ENCODE measurements around the gene CCDC57.

The CCDC57 gene

DNA sequence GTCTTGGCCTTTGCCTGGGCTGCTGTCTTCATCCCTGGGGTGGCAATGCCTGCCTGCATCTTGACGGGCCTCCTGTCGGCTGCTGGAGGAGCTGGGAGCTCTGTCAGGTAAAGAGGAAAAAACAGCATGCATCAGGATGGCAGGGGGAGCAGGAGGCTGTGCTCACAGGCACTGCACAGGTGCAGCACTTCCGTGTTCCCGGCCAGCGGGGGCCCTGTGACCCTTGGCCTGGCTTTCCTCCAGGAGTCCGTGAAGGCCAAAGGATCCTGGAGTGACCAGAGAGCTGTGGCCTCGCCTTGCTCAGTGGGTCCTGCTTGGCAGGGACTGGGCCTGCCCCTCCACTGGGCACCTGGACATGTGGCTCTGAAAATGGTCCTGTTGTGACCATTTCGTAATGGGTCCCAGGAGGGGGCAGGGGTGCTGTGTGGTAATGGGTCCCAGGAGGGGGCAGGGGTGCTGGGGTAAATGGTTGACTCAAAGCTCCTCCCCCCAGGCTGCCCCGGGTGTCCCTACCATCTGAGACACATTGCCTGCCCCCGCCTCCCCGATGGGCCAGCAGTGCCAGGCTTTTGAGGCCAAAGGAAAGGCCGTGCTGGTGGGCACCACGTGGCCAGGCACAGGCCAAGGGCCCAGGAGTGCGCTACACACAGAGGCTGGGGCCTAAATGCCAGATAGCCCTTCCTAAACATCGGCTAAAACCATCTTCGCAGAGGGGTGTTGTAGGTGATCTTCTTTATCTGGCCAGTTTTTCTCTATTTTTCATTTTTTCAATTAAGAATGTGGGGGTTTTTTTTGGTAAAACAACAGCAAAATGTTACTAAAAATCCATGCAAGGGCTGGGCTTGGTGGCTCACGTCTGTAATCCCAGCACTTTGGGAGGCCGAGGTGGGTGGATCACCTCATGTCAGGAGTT lies 110.6 kb downstream of the CCDC57 start:
- FAIRE-seq: no peak

DNA sequence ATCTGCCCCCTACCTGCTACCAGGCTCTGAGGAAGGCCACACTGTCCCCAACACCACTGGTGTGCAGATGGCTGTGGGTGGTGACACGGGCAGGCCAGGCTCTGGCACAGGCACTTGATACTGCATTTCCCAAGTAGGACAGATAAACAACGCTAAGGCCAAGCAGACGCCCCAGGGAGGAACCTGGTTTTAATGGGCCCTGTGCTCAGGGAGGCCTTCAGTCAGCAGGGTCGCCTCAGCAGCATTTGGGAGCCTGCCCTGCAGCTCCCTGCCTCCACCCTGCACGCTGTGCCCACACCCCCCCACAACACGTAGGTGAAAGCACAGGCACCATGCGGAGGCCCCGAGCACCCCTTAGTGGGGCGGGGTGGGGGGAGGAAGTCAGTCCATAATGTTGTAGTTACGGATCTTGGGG lies 111.3 kb downstream of the CCDC57 start:
- FAIRE-seq: no peak

DNA sequence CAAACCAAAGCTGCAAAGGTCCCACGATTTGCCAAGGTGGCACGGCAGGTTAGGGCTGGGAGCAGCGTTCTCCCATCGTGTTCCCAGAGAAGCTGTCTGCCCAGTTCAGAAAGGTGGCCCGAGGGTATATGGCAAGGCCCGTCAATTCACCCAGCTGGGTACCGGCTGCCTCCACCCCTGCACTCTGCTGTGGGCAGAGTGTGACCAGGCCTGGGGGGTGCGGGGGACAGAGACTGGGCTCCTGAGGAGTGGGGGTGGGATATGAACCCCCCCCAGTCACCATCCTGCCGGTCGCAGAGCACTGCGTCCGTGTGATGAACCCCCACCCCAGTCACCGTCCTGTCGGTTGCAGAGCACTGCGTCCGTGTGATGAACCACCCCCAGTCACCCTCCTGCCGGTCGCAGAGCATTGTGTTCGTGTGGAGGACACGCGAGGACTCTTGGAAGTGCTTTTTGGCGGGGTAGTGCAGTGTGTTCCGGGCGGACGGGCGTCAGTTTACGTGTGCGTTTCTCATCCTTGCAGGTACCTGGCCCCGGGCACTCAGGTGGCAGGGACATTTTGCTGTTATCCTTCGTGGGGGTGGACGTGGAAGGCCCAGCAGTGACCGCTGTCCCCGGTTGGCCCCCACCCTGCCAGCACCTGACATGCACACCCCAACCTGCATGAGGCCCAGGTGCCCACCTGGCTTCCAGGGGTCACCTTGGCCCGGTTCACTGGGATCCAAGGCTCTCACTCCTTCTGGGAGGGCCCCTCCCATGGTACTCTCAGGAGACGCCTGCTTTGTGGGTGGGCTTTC lies 111.9 kb downstream of the CCDC57 start:
- FAIRE-seq: no peak

DNA sequence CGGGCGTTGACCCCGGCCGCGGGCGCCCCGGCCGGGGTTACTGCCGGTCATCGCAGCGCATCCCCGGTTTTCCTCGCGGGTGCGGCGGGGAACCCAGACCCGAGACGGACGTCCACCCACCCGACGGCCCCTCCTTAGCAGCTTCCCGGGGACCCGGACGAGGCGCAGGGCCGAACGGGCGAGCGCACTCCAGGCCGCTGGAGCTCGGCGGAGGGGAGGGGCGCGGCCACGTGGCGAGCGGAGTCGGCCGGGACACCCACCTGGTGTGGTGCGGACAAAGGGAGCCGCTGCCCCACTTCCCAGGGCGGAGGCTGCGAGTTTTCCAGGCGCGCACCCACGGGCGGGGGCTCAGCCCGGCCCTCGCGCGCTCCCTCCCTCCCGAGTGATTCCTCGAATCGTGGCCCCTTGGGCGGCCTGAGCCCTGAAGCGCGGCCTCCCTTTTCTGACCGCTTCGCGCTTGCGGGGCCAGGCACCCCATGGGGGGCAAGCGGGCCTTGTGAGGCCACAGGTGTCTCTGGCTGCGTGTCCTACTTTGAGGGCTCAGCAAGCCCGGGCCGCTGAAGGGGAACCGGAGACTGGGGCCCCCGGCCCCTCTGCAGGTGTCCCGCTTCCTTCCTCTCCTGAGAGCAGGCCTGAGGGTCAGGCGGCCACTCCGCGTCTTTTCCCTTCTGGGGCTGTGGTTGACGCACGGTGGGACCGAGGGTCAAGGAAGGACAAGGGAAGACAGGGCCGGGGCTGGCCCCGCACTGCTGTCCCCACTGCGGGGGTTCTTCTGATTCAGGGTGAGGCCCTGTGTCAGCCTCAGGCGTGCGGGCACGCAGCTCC lies 113.5 kb downstream of the CCDC57 start:
- no peak for FAIRE-seq

DNA sequence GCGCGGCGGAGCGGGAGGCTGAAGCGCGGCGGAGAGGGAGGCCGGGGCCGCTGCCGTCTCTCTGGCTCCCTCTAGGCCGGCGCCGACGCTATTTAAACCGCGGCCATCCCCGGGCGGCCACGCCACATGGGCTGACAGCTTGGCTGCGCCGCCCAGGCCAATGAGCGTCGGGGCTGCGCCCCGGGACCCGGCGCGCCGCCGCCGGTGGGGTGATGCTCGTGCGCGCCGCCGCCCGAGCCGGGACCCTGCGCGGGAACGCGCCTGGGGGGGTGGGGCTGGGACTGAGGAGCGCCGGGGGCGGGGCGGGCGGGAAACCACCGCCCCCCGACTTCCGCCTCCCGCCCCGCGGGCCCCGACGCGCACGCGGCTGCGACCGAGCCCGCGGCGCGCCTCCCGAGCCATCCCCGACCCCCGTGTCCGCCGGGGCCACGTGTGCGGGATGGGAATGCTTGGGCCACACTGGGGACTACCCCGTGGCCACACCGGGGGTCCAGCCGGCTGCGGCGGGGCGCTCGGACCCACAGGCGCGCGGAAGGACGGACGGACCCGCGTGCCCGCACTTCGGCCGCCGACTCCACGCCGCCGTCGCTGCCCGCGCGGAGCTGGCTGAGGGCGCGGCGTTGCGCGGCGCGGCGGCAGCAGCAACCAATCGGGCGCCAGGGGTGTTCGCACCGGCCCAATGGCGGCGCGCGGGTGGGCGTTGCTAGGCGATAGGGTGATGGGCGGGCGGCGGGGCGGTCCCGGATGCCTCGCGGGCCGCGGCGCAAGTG lies 114.3 kb downstream of the CCDC57 start, which contains the start of gene FASN:
FASN (minus strand) TSS at position 68 of the 770 bp plus-strand sequence. CDS start 1,791 bp downstream, outside the sequence.
- FAIRE-seq: no peak

DNA sequence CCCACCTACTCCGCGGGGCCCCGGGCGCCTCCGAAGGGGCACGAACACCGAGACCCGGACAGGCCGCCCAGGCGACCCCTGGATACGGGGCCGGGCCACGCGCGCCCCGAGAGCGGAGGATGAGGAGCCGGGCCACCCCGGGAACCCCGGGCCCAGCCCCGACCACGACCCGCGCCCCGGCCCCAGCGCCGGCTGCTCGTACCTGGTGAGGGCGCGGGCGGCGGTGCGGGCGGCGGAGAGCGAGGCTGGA lies 114.8 kb downstream of the CCDC57 start:
- FAIRE-seq: no peak

DNA sequence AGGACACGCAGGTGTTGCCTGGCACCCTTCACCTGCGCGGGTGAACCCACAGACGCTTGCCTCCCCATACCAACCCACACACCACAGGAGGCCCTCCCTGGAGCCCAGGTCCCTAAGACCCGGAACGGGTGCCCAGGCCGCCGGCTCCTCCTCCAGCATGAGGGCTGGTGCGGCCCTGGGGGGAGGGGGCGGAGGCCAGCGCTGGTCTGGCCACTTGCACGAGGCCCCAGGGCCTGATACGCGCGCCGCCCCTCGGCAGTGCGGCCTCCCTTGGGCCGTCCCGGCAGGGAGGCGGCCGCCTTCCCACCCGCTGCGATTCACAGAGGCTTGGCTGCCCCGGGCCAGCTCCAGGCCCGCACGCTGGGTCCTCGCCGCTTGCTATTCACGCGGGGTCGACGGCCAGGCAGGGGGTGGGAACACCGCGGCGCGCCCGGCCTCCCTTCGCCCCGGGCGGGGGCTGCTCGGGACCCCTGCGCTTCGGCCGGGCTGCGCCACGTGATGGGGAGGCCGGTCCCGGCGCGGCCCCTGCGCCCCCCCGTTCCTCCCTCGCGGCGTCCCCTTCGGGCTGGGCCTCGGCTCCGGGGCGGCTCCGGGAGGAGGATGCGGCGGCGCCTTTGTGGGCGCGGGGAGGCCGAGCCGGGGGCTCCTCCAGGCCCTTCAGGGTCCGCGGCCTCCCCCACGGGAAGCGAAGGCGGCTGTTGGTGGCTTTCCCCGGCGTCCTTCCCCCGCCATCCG lies 115.3 kb downstream of the CCDC57 start:
- FAIRE-seq: no peak

DNA sequence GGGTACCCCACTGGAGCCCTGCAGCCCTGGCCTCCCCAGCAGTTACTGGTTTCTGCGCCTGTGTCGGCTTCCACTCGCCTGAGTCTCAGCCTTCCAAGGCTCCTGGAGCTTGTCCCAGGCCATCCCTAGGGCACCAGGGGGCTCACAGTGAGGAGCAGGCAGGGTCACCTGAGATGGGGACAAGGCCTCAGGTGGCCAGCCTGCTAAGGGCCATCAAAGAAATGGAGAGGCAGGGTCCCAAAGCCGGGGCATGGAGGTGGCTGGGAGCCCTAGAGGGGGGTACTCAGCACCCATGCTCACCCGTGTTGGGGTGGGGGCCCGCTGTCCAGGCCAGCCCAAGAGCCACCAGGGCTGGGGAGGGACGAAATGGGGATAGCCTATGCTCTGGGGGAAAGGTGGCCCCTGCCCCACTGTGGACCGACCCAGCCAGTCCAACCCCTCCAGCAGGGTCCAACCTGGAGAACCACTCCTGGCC lies 115.9 kb downstream of the CCDC57 start:
- no peak for FAIRE-seq

DNA sequence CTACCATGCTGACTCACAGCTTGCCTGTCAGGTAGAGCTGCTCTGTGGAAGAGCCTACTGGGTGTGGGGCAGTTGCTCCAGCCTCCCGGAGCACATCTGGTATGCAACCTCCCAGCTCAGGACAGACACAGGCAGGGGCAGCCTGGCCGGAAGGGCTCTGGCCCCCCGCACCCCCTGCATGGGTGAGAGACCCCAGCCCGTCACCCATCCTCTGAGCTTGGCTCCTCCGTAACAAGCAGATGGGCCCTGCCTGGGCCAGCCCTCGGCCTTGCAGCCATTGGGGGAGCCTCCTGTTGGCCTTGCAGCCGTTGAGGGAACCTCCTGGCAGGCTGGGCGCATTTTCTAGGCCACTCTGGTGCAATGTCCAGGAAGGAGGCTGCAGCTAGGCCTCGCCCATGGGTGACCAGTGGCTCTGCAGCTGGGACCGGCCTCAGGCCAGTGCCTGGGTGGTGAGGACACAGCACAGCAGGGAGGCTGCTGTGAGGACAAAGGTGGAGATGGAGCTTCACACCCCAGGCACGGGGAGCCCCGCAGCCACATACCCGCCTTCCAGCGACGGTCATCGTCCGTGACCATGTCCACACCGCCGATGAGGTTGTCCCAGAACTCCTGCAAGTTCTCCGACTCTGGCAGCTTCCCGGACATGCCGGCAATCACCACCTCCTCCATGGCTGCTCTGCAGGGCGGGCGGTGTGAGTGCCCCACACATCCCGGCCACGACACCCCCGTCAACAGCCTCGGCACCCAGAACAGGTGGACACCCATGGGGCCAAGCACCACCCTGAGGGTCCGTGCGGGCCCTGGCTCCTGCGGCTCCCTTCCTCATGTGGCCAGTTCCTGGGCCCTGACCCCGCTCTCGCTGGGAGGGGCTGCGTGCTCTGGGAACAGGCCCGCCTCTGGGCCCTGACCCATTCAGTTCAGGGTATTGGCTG lies 116.6 kb downstream of the CCDC57 start:
- FAIRE-seq: no peak

DNA sequence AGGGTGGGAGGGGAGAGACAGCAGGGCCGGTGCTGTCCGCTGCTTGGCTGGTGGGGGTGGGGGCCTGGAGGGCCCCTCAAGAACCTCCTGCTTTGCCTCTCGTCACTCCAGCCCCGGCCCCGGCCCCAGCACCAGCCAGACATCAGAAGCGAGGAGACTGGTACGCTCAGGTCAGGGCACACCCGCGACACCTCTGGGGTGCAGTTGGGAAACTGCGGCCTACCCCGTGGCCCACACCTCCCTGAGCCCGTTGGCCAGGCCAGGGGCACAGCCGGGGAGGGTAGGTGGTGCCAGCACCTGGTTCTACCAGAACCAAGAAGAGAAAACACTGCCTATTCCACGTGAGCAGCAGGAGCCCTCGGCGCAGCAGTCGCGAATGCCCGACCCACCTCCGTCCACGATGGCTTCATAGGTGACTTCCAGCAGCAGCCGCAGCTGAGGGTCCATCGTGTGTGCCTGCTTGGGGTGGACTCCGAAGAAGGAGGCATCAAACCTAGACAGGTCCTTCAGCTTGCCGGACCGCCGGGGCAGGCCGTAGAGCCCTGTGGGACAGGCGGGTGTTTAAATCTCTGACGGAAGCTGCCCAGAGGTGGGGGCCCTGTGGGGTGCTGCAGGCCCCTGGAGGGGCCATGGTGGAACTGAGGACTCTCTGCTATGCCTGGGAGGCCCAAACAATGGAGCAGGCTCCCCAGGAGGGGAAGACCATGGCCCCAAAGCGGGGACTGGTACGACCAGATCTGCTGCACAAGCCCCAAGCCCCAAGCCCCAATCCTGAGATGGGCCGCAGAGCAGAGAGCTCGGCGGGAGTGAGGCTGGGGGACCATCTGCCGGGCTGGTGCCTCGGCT lies 117.5 kb downstream of the CCDC57 start:
- FAIRE-seq: no peak

DNA sequence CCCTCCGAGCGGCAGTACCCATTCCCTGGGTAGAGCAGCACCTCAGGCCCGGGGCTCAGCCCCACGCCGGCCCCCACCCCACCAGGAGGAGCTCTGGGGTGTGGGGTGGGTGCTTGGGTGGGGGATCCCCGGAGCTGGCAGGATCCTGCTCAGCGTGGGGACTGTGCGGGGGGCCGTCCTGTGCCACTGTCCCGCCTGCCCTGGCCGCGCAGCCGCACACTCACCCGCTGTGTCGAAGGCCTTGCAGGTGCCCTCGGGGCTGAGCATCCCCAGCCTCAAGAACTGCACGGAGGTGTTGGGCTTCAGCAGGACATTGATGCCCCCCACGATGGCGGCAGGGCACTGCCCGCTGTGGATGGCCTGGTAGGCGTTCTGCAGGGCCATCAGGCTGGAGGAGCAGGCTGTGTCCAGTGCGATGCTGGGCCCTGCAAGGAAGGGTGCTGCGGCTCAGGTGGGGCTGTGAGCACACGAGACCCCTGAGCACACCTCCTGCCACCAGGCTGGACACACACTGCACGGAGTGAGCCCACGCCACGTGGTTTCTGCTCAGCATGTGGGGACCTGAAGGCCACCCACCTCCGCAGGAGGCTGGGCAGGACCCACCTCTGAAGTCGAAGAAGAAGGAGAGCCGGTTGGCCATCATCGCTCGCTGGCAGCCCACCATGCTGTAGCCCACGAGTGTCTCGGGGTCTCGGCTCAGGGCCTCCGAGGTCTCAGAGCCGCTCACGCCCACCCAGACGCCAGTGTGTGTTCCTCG lies 119.5 kb downstream of the CCDC57 start:
- FAIRE-seq: no peak

DNA sequence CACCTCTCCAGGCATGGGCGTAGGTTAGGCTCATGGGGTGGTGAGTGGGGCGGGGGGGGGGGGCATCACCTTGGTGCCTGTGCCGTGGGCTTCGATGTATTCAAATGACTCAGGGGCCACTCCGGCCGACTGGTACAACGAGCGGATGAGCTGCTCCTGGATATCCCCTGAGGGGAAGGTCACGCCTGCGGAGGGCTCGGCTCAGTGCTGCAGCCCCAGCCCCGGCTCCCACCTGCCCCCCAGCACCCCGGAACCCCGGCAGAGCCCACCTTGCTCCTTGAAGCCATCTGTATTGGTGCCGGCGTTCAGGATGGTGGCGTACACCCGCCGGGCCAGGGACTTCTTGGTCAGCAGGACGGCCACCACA lies 120.0 kb downstream of the CCDC57 start:
- no peak for FAIRE-seq

DNA sequence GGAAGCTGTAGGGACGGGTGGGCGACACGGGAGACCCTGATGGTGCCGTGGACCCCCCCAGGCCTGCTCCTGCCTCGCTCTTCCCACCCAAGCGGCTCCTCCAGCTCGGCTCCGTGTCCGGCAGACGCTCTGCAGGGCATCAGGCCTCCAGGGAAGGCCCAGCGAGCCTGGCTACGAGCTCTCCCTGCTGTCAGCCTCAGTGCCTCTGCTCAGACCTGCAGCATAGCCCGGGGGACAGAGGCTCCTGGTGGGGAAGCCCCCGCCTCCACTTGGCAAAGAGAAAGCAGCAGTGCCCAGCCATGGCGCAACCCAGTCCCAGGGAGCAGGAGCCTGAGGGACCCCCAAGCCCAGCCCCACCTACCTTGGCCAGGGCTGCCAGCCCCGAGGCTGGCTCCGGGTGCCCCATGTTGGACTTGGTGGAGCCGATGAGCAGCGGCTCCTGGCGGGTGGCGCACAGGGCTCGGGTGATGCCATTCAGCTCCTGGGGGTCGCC lies 120.5 kb downstream of the CCDC57 start:
- FAIRE-seq: no peak

DNA sequence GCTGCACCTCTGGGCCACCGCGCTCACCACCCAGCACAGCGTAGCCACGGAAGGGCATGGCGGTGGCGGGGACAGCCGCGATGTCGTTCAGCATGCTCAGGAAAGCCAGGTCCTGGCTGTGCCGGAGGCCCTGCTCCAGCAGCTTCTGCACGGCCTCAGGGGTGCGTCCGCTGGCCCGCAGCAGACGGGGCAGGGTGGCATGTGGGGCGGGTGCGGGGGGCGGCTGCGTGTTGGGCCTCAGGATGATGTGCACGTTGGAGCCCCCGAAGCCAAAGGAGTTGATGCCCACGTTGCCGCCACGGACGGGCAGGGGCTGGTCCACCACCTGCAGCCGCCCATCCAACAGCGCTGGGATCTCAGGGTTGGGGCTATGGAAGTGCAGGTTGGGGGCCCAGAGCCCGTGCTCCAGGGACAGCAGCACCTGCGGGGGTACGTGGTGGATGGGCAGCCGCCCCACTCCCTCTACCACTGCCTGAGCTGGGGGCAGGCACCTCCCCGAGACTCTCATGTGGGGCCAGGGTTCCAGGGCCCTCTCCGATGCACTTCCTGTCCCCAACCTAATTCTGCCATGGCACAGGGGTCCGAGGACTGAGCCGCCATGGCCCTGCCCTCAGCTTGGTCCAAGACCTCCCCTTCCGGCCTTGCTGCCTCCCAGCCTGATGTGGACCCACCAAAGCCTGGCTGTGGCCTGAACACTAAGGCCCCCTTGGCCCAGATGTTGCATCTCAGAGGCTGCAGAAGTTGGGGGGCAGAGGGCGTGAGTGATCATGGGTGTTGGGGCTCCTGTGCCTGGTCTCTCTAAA lies 121.2 kb downstream of the CCDC57 start:
- no peak for FAIRE-seq

DNA sequence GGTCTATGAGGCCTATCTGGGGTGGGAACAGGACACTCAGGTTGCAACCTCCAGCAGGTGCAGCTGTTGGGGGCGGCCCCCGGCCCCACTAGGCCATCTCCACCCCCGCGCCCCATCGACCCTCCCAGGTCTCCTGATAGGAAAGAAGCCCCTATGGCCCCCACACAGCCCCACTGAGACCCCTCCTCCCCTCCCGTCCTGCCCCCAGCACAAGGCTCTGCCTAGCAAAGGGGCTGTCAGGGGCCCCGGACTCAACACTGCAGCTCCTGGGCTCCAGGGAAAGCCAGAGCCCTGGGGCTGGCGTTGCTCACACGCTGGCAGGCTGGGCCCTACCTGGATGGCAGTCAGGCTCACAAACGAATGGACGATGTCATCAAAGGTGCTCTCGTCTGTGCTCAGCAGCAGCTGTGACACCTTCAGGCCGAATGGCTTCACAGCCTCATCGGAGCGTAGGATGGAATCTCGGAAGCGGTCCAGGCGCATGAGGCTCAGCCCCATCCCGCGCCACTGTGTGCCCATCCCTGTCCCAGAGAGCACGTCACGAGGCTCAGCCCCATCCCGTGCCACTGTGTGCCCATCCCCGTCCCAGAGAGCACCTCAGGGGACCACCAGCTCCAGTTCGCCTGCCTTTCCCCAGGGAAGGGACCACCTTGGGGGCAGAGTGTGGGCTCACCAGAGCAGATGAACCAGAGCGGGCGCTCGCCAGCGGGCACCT lies 121.9 kb downstream of the CCDC57 start:
- no peak for FAIRE-seq

DNA sequence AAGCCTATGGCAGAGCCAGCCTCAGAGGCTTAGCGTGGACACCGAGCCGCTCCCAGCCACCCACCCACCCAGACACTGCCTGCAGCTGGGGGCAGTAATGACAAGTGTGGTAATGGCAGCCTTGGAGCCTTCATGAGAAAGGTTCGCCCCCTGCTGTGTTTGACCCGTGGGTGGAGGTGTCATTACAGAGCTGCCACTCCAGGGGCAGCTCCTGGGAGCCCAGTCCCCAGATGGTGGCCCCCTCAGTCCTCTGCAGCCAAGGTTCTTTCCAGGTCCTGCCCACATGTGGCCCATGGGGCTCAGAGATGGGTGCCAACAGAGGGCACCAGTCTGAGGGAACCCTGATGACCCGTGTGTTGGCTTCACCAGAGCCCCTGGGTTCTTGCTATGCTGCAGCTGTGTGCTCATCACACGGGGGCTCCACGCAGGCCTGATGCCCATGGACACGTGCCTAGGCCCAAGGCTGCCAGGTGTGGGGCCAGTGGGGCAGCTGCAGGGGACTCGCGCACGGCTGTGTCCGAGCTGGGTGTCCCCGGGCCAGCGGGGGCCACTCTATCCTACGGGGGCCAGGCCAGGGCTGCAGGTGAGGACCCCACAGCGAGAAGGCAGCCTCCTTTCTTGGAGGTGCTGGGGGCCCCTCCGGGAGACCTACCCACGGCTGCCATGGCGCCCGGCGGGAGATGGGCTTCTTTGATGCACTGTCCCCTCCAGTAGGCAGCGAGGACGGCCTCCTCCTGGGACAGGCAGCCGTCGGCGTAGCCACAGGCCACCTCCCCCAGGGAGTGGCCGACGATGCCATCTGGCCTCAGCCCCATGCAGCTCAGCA lies 122.7 kb downstream of the CCDC57 start:
- FAIRE-seq: no peak

All from G401.6 (cell line).